HL-60 (cell line): ENCODE results near the gene AGO1.

ENCODE experiments used
- DNase-seq, 2 experiments: peaks; one replicate each; pipeline ENCODE4 v3.0.0-alpha.2; 2010 to 2020; ENCODE audit warnings: low read depth in 1 of 2, low spot score in 1 of 2
- H3K27ac ChIP-seq: fragments of 250-450 bp; sonication (Bioruptor Pico); replicated peaks from 2 replicates; pipeline ENCODE4 v1.5.1; 2020; ENCODE audit warnings: mild to moderate bottlenecking, moderate library complexity
- H3K27me3 ChIP-seq: fragments of 250-450 bp; sonication (Bioruptor Pico); 2 replicates; pipeline ENCODE4 v1.5.1; 2021; ENCODE audit warnings: mild to moderate bottlenecking, moderate library complexity; ENCODE audit not compliant: insufficient read depth, poor library complexity, severe bottlenecking
- H3K4me3 ChIP-seq: replicated peaks from 2 replicates; pipeline ENCODE4 v1.5.1; 2011; ENCODE audit warnings: mild to moderate bottlenecking, control low read depth, low read length; ENCODE audit not compliant: insufficient read depth
- CTCF ChIP-seq: IDR thresholded peaks from one replicate; pipeline ENCODE4 v1.5.1; 2011; ENCODE audit warnings: low read length, control low read depth, inconsistent platforms; ENCODE audit not compliant: insufficient read depth
- GABPA ChIP-seq: IDR thresholded peaks from 2 replicates; pipeline ENCODE4 v1.6.1; 2012; ENCODE audit warnings: low read depth
- POLR2AphosphoS5 ChIP-seq: IDR thresholded peaks from 2 replicates; pipeline ENCODE4 v1.6.1; 2012; ENCODE audit warnings: low read depth
- REST ChIP-seq: IDR thresholded peaks from 2 replicates; pipeline ENCODE4 v1.6.1; 2012; ENCODE audit warnings: low read depth; ENCODE audit not compliant: insufficient replicate concordance
- SPI1 ChIP-seq: IDR thresholded peaks from 2 replicates; pipeline ENCODE4 v1.6.1; 2012; ENCODE audit warnings: low read depth, mild to moderate bottlenecking, borderline replicate concordance

AGO1 gene

DNA sequence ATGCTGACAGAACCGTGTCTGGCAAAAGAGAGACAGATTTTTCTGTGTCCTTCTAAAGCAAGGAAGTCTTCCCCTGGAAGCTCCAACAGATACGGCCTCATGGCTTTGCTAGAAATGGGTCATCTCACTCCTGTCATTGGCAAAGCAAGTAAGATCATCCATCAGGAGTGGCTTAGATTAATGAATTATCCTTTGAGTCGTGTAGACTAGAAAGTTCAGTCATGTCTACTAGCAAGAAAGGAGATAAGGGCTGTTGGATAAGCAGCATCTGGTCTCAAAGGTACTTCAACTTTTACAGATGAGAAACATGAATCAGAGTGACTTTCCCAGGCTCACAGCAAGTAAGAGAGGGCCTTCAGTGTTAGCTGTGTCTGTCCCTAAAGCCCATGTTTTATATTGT lies 44.5 kb downstream of the AGO1 start:
- H3K27ac ChIP-seq: no peak overlapping the region
- no peak for TF ChIP-seq GABPA
- no peak for TF ChIP-seq REST
- TF ChIP-seq CTCF: no peak
- no peak for TF ChIP-seq SPI1
- no peak for TF ChIP-seq POLR2AphosphoS5

GRCh38 chr1:35929730-35930592 lies 47.0 kb downstream of the AGO1 start:
- Histone ChIP-seq H3K4me3 (peak overlapping the region; percentile 80), H3K27ac (peak overlapping the region; percentile 87), H3K27me3 (no peaks in the 10 kb centered on the region)
- DNase-seq: peak in 1 of 2 experiments; percentile 62
- TF ChIP-seq REST (no peak), POLR2AphosphoS5 (no peak; the same call in 1 of the 2 replicates), CTCF (no peak), SPI1 (no peak), GABPA (no peak)

More for the DNA sequence above, 44.5 kb downstream of the AGO1 start:
- DNase-seq: no peak
- no peaks in the 10 kb centered on the region for H3K27me3 ChIP-seq
- H3K4me3 ChIP-seq: no peak overlapping the region

- TF ChIP-seq GABPA (peak; percentile 98), CTCF (no peak), SPI1 (peak; percentile 43; the same call in 1 of the 2 replicates), POLR2AphosphoS5 (peak; percentile 72), REST (peak; percentile 23)
Measured at GRCh38 chr1:35930593-35931445, 47.8 kb downstream of the AGO1 start, which contains the start of gene AGO3. Gene AGO3 (plus strand): TSS chr1:35931105. CDS start chr1:35931427, 322 bp downstream.

More at GRCh38 chr1:35930593-35931445, 47.8 kb downstream of the AGO1 start, which contains the start of gene AGO3:
- peak; percentile 84 to 87 for DNase-seq
- Histone ChIP-seq H3K27ac (peak within 1 kb of the TSS; percentile 87), H3K27me3 (no peaks in the 10 kb centered on the region), H3K4me3 (peak within 1 kb of the TSS; percentile 80)
